ENCODE measurements around the gene RYR1.

The RYR1 gene

GRCh38 chr19:38429055-38429810 lies 4.3 kb upstream of the RYR1 start:
- DNase-seq = no peak

DNA sequence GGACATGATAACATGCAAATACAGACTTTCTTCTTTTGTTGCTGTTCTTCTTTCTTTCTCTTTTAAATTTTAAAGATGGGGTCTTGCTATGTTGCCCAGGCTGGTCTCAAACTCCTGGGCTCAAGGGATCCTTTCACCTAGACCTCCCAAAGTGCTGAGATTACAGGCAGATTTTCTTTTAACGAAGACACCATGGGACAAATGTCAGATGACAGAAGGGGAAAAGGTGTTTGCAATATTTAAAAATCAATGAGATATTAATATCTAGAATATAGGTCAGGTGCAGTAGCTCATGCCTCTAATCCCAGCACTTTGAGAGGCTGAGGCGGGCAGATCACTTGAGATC lies 3.7 kb upstream of the RYR1 start:
- no peak for DNase-seq

DNA sequence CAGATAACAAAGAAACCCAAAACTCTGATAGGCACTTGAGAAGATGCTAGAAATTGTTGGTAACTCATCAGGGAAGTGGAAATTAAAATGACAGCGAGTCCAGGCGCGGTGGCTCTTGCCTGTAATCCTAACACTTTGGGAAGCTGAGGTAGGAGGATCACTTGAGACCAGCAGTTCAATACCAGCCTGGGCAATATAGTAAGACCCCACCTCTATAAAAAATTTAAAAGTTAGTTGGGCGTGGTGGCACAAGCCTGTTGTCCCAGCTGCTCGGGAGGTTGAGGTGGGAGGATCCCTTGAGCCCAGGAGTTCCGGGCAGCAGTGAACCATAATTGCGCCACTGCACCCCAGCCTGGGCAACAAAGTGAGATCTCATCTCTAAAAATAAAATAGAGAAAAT lies 2.6 kb upstream of the RYR1 start:
- DNase-seq = no peak

GRCh38 chr19:38434549-38435051 lies 1.1 kb downstream of the RYR1 start:
- DNase-seq = no peak

DNA sequence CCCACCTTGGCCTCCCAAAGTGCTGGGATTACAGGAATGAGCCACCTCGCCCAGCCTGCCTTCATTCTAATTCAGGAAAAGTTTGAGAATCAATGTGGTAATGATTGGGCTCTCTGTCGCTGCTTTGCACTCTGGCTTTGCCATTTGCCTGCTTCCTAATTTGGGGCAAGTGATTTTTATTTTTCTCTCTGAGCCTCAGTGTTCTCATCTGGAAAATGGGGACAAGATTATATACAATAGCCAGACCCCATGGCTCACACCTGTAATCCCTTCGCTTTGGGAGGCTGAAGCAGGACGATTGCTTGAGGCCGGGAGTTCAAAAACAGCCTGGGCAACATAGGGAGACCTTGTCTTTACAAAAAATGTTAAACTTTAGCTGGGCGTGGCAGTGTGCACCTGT lies 3.8 kb downstream of the RYR1 start:
- DNase-seq = no peak

GRCh38 chr19:38437917-38438316 lies 4.4 kb downstream of the RYR1 start:
- no peak for DNase-seq

GRCh38 chr19:38440592-38440991 lies 7.1 kb downstream of the RYR1 start:
- DNase-seq = no peak

- DNase-seq = no peak
Observed at GRCh38 chr19:38441657-38442348, 8.3 kb downstream of the RYR1 start.

DNA sequence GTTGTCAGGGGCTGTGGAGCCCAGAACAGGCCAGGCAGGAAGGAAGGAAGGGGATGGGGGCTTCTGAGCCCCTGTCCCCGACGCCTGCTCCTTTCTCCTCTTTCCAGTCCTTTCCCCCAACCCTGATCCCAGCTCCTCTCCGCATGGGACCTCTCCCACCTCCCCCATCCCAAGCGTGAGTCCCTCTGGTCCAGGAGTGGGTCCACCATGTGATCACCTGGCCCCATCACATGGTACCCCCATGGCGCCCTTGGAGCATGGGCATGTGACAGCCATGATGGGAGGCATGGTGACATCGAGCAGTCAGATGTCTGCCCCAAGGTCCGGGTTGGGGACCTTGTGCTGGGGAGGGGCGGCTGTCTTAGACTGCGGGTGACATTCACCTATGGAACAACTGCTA lies 9.2 kb downstream of the RYR1 start:
- no peak for DNase-seq

DNA sequence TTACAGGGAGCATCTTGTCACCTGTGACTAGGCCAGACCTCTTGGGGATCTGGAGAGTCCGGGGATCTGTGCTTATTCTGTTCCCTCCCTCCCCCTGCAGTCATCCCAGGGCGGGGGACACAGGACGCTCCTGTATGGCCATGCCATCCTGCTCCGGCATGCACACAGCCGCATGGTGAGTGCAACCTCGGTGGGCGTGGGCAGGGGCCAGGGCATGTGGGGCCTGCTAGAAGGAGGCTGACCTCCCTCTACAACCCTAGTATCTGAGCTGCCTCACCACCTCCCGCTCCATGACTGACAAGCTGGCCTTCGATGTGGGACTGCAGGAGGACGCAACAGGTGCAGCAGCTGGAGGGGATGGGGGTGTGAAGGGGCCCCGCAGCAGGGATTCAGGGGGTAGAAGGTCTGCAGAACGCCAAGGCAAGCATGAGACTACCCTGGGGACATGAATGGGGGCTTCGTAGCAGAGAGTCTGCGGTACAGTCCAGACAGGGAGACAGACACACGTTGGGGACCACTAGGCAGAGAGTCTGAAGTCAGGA lies 10.0 kb downstream of the RYR1 start:
- no peak for DNase-seq

DNA sequence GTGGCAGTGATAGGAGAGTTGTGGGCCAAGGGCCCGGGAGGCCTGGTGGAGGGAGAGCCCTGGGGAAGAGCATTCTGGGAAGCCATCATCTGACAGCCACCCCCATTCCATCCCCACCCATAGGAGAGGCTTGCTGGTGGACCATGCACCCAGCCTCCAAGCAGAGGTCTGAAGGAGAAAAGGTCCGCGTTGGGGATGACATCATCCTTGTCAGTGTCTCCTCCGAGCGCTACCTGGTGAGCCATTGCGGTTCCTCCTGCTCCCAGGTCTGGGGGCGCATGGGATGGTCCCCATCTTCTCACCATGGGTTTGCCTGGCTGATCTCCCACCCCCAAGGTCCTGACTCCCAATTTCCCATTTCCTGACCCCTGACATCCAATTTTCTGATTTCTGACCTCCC lies 10.5 kb downstream of the RYR1 start:
- DNase-seq = no peak

DNA sequence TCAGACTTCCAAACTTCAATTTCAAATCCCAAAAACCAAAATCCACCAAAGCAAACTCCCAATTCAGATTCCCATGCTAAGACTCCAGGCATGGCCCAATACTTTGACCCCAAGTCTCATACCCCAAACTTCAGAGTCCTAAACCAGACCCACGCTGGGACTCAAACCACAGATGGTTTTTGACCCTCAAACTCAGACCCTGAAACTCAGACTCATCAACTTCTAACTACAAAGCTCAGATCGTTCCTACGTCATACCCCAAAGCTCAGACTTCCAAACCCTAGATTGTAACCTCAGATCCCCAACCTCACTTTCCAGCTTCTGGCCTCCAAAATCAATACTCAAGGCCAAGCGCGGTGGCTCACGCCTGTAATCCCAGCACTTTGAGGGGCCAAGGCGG lies 11.9 kb downstream of the RYR1 start:
- no peak for DNase-seq

- no peak for DNase-seq
Observed at GRCh38 chr19:38448225-38448624, 14.7 kb downstream of the RYR1 start.

DNA sequence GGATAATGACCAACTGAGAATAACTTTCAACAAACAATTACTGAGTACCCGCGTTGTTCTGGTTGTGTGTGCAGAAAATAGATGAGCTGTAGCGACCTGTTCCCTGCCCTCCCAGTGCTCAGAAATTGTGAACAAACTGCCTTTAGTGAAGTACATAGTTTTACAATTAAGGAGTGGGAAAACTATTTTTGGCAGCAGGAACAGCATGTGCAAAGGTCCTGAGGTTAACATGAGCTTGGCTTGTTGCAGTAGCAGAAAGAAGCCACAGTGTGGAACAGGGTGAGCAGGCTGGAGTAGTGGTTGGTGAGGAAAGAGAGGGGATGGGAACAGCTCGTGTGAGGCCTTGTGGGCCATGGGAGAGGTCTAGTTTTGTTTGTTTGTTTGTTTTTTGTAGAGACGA lies 16.0 kb downstream of the RYR1 start:
- DNase-seq = no peak

DNA sequence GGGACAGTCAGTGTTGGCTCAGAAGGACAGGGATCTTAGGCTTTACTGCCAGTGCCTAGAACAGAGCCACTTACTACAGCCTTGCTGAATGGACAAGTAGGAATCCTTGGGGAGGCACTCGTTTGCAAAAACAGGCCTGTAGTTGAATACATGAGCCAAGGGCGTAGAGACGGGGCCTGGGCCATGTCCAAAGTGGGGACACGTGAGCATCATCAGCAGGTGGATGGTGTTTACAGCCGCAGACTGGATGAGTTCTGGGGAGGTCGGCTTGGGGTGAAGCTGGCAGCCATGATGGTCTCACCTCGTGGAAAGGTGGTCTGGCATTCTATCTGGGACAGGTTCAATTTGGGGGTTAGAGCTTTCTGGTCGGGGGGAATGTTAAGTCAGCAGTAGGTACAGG lies 17.5 kb downstream of the RYR1 start:
- DNase-seq = no peak

DNA sequence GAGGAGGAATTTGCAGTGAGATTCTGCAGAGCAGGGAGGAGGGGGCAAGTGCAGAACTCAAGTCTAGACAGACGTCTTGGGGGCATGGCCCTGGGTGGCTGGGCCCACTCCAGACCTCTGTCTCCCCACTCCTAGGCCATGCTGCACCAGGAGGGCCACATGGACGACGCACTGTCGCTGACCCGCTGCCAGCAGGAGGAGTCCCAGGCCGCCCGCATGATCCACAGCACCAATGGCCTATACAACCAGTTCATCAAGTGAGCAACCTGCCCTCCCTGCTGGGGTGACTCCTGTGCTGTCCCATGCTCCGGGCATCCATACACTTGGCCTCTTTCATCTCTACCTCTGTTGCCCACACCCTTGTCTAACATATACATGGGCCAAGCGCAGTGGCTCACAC lies 18.1 kb downstream of the RYR1 start:
- no peak for DNase-seq

- DNase-seq = no peak
Observed at GRCh38 chr19:38452430-38453366, 19.2 kb downstream of the RYR1 start.

- no peak for DNase-seq
Observed at GRCh38 chr19:38453596-38453995, 20.1 kb downstream of the RYR1 start.

DNA sequence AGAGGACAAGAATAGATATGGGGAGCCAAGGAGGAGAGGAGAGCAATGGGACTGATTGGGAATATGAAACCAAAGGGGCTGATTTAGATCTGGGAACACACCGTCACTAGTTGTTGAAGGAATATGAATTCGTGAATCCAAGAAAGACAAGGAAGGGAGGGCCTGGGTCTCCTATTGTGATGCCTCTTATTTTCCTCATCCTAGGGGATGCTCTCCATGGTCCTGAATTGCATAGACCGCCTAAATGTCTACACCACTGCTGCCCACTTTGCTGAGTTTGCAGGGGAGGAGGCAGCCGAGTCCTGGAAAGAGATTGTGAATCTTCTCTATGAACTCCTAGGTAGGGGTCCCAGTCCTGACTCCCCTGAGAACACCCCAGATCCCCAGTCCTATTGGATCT lies 21.5 kb downstream of the RYR1 start:
- no peak for DNase-seq

- DNase-seq = no peak
Observed at GRCh38 chr19:38457202-38457601, 23.7 kb downstream of the RYR1 start.

DNA sequence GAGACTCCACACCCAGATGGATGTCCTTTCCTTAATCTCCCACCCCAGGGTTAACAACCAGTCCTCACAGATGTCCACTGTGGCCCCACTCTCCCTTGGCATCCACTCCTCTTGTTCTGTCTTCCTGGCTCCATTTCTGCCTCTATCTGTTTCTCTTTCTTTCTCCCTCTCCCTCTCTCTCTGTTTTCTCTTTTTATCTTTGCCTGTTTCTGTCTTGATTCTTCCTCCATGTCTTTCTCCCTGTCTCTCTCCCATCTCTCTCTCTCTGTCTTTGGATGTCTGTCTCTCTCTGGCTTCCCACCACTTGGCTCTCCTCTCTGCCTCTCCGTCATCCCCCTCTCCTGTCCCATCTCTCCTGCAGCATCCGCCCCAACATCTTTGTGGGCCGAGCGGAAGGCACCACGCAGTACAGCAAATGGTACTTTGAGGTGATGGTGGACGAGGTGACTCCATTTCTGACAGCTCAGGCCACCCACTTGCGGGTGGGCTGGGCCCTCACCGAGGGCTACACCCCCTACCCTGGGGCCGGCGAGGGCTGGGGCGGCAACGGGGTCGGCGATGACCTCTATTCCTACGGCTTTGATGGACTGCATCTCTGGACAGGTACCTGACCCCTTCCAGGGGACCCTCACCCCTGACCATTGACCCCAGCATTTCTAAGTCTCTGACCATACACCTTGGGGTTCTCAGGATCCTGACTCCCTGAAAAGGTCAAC lies 24.4 kb downstream of the RYR1 start:
- DNase-seq = no peak

DNA sequence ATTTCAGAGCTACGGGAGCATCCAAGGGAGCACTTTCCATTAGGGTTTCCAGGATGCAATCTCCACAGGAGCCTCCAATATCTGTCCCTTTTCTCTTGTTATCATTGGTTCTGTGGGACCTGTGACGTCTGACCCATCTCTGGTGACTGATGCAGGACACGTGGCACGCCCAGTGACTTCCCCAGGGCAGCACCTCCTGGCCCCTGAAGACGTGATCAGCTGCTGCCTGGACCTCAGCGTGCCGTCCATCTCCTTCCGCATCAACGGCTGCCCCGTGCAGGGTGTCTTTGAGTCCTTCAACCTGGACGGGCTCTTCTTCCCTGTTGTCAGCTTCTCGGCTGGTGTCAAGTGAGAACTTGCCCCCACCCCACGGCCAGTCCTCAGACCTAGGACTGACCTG lies 25.5 kb downstream of the RYR1 start:
- no peak for DNase-seq

DNA sequence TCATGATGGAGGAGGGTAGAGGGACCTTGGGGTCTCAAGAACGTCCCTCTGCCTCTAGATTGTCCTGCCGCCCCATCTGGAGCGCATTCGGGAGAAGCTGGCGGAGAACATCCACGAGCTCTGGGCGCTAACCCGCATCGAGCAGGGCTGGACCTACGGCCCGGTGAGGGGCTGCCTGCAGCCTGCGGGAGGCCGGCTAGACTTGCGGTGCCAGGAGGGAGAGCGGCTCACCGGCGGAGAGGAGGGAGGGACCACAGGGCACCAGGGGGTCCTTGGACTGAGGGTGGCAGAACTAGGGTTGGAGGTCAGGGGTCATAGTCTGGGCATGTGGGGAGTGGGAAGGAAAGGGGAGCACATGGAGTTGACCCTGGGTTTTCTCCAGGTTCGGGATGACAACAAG lies 29.9 kb downstream of the RYR1 start:
- no peak for DNase-seq
